ENCODE measurements around the gene PAX8.

The PAX8 gene

GRCh38 chr2:113183703-113184102 is 95.0 kb downstream of the PAX8 start:
- DNase-seq (ENCODE audit: low read depth in 2 of 2) = no peak

- no peak for DNase-seq (ENCODE audit: low read depth in 2 of 2)
Observed at GRCh38 chr2:113183264-113183663, 95.5 kb downstream of the PAX8 start.

- no peak for DNase-seq (ENCODE audit: low read depth in 2 of 2)
Observed at GRCh38 chr2:113182471-113183260, 96.1 kb downstream of the PAX8 start.

GRCh38 chr2:113181258-113182051 is 97.3 kb downstream of the PAX8 start:
- DNase-seq (ENCODE audit: low read depth in 2 of 2) = no peak

GRCh38 chr2:113180131-113180946 is 98.4 kb downstream of the PAX8 start:
- no peak for DNase-seq (ENCODE audit: low read depth in 2 of 2)

- no peak for DNase-seq (ENCODE audit: low read depth in 2 of 2)
Observed at GRCh38 chr2:113179446-113180045, 99.2 kb downstream of the PAX8 start.

GRCh38 chr2:113178891-113179290 is 99.8 kb downstream of the PAX8 start:
- DNase-seq (ENCODE audit: low read depth in 2 of 2) = no peak

- DNase-seq (ENCODE audit: low read depth in 2 of 2) = no peak
Observed at GRCh38 chr2:113178069-113178746, 100.5 kb downstream of the PAX8 start.

GRCh38 chr2:113176696-113177355 is 101.9 kb downstream of the PAX8 start:
- no peak for DNase-seq (ENCODE audit: low read depth in 2 of 2)

GRCh38 chr2:113175736-113176695 is 102.7 kb downstream of the PAX8 start:
- DNase-seq (ENCODE audit: low read depth in 2 of 2) = no peak

- no peak for DNase-seq (ENCODE audit: low read depth in 2 of 2)
Observed at GRCh38 chr2:113175042-113175628, 103.6 kb downstream of the PAX8 start.

GRCh38 chr2:113174376-113174750 is 104.4 kb downstream of the PAX8 start:
- DNase-seq (ENCODE audit: low read depth in 2 of 2) = no peak

GRCh38 chr2:113173542-113174375 is 105.0 kb downstream of the PAX8 start, which contains the start of gene PSD4:
PSD4 (plus strand) TSS chr2:113173971; CDS start chr2:113182457, 8,486 bp downstream.
- no peak for DNase-seq (ENCODE audit: low read depth in 2 of 2)

- DNase-seq (ENCODE audit: low read depth in 2 of 2) = no peak
Observed at GRCh38 chr2:113172721-113173541, 105.8 kb downstream of the PAX8 start.

- no peak for DNase-seq (ENCODE audit: low read depth in 2 of 2)
Observed at GRCh38 chr2:113171334-113172075, 107.2 kb downstream of the PAX8 start.

GRCh38 chr2:113169586-113169985 is 109.1 kb downstream of the PAX8 start:
- no peak for DNase-seq (ENCODE audit: low read depth in 2 of 2)
